NCI-H2081 (cell line): ENCODE data around the gene FUT7.

Experiments
- DNase-seq, 2 experiments: peaks; one replicate each; lab custom pipeline; 2025; lab: John Stamatoyannopoulos, UW

FUT7 gene

DNA sequence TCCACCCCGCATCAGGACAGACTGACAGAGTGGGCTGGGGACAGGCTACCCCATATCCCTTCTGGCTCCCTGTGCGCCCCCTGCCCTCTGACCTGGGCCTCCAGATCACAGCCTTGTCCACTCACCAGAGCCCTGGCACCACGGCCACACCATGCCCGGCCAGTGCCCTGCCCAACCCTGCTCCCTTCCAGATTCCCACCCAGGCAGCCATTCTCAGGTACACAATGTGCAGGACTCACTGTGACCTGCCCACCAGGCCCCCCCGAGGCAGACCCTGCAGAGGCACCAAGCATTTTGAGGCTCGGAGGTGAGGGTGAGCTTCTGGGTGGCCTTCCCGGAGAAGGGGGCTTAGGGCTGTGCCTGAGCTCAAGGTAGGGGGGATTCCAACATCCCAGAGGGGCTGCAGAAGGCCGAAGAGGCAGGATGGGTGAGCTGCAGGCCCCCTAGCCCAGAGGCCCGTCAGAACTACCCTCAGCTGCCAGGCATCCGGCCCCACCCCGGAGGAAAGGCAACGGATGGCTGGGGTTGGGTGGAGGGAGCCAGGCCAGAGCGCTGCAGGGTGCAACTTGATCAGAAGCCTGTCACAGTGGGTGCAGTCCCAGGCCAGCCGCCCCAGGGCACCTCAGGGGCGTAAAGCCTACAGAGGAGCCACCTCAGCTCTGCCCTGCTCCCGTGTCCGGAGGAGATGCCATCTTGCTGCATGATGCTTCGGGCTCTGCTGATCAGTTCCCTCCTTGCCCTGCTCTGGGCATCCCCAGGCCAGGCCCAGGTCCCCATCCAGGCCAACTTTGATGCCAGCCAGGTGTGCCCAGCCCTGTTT is 49.4 kb downstream of the FUT7 start, which contains the start of gene LCNL1:
TSS of gene LCNL1 (plus strand) at position 762 of the 820 bp plus-strand sequence. CDS start 594 bp downstream, outside the sequence.
- DNase-seq: no peak

- DNase-seq: no peak
Measured at GRCh38 chr9:136981588-136982231, 50.2 kb downstream of the FUT7 start.

DNA sequence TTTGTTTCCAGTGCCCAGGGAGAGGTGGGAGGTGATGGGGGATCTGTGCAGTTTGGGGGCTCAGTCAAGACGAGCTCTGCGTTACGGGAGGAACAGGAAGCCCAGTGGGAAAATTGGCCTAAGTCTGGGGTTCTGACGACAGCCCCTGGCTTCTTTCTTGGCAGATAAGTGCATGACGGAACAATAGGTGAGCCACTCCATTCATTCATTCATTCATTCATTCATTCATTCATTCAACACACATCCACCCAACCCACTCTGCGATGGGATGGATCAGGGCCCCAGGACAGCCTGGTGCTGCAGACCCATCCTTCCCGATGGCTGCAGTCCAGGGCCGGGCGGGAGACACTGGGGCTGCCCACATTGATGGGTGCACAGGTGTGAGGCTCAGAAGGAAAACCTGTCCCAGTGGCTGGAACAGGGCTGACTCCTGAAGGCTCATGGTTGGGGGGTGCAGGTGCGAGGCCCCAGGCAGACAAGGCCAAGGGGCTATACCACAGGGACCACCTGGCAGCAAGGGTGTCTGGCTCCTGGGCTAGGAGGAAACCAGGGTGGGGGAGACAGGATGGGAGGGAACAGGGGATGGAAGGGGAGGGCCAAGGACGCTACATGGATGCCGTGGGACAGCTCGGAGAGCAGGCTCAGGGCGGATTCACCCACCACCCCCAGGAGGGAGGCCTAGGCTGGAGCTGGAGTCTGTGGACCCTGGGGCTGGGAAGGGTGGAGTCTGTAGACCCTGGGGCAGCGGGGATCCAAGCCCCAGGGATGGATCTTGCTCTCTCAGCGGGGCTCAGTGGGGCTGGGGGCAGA is 51.0 kb downstream of the FUT7 start:
- no peak for DNase-seq
